HG03139 (cell line): Measurements from ENCODE around the gene SLC16A8.

Experiments used
- ATAC-seq: cut with Tn5 transposase; IDR thresholded peaks from one replicate; pipeline ENCODE4 v1.9.1; 2021; ENCODE audit not compliant: unreplicated experiment

SLC16A8 gene

GRCh38 chr22:38032681-38033521, 51.1 kb downstream of the SLC16A8 start:
- no peak for ATAC-seq

DNA sequence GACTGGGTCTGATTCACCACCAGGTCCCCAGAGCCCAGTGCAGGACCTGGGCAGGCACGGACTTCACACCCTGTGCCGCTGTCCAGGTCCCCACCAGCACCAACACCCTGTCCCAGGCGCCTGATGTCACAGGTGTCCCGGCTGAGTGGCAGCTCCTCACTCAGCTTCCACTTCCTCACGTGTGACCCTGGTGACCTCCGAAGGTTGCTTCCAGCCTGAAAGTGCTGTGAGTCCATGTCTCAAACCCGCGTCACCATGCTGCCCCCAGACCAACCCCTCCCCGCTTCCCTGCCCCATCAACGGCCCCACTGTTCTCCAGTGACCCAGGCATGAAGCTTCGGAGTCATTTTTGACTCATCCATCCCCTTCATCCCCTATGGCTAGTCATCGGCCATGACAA, 52.5 kb downstream of the SLC16A8 start:
- ATAC-seq = no peak

DNA sequence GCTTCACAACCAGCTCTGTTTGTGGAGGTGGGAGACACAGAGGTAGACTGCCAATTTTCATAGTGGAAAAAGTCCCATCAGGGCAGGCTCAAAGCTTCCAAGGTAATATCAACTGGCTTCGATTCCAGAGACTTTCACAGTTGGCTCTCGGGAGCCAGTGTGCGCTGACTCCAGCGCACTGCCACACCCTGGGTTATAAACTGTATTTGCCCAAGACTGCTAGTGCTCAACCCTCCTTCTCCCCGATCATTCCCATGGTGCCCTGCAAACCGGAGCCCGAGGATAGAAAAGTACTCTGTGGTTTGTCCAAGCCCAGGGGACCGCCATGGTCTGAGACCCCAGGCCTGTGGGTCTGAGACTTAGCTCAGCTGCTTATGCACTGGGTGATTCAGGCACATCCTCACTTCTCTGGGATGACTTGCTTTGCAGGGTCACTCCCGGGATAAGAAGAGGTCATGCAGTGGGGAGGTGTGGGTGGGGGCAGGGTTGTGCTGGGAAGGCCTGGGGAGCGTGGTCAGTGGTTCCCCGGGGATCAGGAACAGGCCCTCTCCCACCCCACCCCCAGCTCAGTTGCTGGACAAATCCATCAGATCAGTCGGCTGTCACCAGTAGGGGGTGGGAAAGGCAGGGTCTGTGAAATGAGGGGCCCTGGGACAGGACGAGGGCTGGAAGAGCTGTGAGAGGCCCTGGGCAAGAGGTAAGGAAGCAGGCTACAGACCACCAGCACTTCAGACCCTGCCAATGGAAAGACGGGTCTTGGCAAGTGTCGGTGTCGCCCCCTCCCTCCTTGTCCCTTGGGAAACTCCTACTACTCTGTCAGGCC, 53.5 kb downstream of the SLC16A8 start:
- ATAC-seq = no peak

GRCh38 chr22:38029901-38030300, 54.1 kb downstream of the SLC16A8 start:
- no peak for ATAC-seq

DNA sequence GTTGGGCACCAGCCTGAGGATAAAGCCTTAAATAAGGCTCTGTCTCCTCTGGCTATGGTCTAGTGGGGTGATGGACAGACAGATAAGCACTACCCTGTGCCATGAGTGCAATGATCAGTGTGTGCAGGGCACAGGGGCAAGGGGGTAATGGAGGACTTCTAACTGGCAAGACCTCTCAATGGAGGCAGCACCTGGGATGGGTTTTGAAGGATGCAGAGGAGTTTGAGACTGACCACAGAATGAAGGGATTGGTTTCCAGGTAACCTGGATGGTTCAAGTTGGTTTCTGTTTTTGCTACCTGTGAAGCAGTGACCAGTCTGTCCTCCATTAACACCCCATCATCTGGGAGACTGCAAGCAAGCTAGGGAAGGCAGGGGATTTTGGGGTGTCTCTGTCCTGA, 54.6 kb downstream of the SLC16A8 start:
- ATAC-seq = no peak

GRCh38 chr22:38028344-38029130, 55.4 kb downstream of the SLC16A8 start:
- ATAC-seq = no peak
